Inferior parietal cortex (tissue), 1 donor: Measurements from ENCODE around the gene IQCH.
"Not testable (repeated sequence)": the region's sequence is repeated elsewhere in the genome, so short reads cannot be mapped to it uniquely, and the experiment has no call there.

Source experiments
- DNase-seq: peaks from one replicate; pipeline ENCODE4 v3.0.0-alpha.2; 2016; ENCODE audit errors: extremely low spot score

IQCH gene

DNA sequence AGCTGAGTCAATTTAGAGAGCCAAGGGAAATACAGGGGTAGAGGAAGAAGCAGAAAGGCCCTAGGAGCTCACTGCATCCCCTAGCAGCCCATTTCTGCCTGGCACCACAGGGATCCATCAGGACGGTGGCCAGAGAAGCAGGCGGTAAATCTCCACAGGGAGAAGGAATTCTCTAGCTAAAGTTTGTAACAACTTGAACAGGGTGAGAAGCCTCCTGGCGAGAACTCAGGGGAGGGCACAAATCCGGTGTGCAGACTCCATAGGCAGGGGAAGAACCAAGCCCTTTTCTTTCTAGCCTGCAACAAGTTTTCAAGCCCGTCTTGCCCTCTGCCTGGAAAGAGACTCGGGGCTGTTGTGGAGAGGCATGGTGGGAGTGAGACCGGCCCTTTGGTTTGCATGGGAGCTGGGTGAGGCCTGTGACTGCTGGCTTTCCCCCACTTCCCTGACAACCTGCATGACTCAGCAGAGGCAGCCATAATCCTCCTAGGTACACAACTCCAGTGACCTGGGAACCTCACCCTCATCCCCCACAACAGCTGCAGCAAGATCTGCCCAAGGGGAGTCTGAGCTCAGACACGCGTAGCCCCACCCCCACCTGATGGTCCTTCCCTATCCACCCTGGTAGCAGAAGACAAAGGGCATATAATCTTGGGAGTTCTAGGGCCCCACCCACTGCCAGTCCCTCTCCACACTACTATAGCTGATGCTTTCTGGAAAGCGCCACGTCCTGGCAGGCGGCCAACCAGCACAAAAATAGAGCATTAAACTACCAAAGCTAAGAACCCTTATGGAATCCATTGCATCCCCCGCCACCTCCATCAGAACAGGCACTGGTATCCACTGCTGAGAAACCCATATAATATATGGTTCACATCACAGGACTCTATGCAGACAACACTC is 182.0 kb downstream of the IQCH start:
- not testable (repeated sequence) for DNase-seq

DNA sequence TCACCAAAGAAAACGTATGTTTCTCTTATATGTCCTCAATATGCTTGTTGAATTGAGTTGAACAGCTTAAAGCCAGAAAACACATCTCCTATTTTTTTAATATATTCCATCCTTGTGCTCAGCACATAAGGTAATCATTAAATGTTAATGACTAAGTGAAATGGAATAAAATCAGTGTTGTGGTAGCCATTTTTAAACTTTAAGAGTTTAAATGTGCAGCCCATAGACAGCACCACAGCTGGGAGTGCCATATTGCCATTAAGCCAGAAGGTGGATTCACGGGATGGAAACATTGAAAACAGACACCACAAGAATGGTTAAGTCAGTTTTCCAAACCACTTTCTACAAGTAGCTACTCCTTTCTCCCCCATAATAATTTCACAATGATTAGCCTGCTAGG is 189.5 kb downstream of the IQCH start:
- DNase-seq: no peak

DNA sequence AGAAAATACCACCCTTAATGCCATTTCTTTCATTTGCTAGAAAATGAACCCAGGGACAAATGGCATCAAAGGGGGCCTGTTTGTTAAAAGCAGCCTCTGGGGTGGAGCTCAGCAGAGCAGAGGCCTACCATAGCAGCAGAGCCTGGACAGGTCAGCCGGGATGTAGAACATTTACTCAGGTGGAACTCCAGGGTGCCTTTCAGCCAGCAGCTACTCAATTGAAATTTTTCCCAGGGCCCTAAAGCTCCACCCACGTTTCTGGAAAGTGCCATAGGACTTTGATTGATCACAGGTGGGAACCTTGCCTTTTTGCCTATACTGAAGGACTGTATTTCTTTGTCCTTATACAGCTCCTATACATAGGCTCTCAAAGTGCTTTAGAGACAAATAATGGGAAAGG is 191.9 kb downstream of the IQCH start:
- no peak for DNase-seq

DNA sequence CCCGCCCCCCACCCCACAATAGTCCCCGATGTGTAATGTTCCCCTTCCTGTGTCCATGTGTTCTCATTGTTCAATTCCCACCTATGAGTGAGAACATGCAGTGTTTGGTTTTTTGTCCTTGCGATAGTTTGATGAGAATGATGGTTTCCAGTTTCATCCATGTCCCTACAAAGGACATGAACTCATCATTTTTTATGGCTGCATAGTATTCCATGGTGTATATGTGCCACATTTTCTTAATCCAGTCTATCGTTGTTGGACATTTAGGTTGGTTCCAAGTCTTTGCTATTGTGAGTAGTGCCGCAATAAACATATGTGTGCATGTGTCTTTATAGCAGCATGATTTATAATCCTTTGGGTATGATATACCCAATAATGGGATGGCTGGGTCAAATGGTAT is 193.8 kb downstream of the IQCH start:
- DNase-seq: not testable (repeated sequence)

DNA sequence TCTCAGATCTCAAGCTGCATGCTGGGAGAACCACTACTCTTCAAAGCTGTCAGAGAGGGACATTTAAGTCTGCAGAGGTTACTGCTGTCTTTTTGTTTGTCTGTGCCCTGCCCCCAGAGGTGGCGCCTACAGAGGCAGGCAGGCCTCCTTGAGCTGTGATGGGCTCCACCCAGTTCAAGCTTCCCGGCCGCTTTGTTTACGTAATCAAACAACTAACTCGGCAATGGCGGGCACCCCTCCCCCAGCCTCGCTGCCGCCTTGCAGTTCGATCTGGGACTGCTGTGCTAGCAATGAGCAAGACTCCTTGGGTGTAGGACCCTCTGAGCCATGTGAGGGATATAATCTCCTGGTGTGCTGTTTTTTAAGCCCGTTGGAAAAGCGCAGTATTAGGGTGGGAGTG is 199.1 kb downstream of the IQCH start:
- not testable (repeated sequence) for DNase-seq

DNA sequence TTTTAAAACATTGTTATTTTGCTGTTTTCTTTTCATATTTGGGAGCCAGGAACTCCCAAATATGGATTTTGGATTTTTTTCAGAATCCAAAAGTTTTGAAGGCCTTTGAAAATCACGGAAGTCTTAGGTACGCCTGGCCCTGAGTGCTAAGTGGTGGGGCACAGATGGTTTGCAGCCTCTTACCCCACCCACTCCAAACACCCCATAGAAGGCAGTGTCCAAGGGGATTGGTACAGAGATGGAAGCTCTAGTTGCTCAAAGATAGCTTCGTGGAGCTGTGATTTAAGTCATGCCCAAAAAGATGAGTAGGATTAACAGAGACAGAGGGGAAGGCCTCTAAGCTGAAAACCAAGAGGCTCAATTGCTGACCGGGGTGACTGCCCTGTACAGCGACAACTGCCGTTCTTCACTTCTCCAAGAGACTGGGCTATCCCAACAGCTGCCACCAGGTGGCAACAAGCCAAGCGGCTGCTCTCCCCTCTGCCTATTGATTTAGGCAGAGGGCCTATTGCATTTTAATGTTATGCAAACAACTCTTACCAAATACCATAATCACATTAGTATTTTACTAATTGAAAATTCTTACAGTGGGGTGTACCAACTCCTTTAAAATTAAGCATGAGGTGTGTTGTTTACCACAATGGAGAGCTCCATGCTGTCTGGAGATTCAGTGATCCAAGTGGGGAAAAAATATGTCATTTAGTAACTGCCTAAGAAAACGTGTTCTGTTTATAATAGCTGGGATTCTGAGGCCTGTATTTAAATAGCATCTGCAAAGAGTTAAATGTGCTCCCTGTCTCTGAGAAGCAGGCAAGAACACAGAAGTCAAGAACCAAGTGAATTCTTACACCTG is 202.3 kb downstream of the IQCH start:
- DNase-seq: peak; percentile 78

DNA sequence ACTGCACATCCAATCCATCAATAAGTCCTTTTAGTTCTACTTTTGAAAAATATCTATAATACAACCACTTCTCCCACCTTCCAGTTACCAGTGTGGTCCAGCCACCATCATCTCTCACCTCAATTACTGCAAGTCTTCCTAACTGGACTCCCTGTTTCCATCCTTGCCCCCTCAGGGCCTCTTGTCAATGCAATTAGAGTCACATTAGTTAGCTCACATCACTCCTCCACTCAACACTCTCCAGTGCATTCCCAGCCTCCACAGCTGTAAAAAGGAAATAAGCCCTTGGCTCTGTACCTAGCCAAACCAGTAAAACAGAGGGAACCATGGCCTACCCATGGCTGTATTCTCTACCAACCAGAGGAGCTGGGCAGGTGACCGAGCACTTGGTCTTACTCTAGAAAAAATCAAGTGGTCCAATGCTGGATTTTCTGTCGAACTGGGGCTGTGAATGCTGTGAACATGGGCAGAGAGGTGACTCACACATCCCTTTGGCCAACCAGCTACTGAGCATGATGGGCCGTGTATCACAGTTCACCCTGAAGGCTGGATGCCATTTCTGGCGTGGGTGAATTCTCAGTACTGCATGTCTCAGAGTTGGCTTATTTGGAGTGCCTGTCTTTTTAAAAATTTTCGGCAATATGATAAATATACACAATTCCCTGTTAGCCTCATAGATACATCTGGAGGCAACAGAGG is 203.9 kb downstream of the IQCH start:
- DNase-seq: no peak

DNA sequence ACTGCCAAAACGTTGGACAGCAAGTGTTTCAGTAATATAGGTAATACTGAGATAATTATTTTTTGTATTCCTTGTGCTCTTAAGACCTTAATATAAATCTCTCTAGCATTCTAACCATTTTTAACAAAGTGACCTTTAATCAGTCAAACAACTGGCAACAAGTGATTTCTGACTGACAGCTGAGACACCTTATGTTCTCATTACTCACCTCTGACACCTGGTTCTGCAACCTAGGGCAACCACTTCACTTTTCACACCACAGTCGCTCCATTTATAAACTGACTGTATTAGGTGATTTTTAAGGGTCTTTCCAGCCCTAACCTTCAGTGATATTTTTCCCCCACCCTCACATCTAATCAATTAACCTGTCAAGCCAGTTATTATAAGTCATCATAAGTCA is 205.9 kb downstream of the IQCH start:
- DNase-seq: no peak

DNA sequence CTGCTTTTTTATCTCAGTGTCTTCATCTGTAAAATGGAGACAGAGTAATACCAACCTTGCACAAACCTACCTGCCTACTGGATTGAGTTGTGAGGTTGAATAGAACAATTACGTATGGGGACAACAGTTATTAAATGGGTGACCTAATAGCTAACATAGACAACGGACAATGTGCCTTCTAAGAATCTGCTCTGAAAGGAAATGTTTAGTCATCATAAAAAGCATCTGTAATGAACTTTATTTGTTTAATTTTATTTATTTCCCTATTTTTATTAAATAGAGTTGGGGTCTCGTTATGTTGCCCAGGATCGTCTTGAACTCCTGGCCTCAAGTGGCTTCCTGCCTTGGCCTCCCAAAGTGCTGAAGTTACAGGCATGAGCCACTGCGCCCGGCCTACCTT is 207.1 kb downstream of the IQCH start:
- no peak for DNase-seq

DNA sequence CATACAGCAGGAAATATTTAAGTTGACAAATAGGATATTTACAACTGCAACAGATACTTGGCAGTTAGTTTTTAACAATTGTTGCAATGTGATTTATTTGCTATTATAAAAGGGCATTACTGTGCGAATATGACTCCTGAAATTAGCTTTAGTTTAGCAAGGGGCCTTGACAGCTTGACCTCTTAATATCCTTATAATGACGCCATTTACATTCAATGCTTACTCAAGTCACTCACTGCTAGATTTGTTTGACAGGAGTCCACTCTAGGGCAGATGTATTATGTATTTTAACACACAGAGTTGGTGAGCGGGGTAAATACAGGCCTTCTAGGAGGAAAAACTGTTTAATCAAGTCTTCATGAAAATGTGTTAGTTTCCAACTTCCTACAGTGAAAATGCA is 208.3 kb downstream of the IQCH start:
- no peak for DNase-seq

DNA sequence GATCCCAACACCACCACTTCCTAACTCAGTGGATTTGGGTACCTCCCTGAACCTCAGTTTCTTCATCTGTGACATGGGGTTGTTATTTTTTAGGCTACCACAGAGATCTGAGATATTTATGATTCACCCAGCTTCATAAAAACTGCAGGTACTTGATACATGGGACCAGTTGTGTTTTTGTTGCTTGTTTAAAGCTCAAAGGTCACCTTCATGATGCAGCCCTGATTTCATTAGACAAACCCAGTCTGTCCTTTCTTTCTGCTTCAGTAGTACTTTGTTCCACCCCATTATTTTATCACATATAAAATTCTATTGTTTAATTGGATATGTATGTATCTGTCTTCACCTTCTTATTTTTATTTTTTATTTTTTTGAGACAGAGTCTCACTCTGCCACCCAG is 208.9 kb downstream of the IQCH start:
- DNase-seq: no peak

DNA sequence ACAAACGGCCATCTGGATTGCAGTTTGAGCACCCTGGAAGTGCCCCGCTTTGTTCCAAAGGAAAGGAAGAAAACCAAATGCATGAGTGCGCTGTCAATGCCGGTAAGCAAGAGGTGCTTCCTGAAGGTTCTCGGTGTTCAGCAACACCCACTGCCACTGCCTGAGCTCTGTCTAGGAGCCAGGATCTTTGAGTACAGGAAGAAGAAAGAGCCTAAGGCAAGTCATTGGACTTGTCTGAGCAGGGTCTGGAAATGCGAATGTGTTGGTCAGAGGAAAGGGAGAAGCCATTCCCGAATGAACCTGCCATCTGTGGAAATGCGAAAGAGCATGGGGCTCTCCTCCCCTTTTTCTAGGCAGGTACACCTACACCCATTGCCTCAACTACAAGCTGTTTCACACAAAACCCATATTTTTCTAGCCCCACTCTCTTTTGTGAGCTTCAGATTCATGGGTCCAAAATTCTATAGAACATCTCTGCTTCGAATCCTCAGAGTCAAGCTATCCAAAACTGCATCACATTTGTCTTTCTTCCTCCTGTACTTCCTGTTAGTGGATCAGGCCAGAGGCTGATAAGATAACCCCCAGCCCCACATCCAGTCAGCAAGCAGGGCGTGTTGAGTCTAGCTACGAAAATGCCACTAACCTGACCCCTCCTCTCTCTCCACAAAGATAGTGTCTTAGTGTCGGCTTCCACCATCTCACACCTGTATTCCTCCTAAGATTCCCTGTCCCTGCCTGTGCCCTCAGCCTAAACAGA is 210.8 kb downstream of the IQCH start:
- no peak for DNase-seq

DNA sequence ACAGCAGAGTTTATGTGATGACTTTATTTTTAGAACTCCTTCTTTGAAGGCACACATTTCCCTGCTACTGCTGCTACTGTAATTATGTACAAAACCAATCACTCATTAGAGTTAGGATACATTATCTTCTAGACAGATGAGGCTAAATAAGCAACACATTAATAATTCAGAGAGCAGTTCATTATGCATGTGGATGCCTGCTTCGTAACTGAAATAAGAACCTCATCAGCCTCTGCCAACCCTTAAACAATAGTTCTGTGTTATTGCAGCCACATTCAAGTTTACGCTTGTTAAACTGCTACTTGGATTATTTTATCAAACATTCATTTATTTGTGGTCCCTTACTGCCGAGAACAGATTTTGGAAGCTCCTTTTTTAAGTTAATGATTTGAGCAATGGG is 213.8 kb downstream of the IQCH start:
- peak; percentile 23 for DNase-seq

DNA sequence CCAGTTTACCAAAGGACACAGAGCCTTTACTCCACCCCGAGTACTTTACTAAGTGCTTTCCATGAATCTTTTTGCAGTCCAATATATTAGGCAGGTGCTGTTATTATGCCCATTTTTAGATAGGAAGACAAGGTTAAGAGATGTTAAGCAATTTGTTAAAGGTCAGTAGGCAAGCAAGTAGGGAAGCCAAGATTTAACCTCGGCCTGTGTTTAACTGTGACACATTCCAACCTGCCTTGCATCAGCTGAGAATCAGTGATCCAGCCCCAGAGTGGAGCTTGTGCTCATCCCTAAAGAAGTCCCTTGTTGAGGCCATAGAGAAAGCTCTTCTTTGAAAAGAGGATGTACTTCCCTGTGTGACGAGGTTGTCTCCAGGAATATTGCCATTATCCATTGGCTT is 215.1 kb downstream of the IQCH start:
- no peak for DNase-seq

DNA sequence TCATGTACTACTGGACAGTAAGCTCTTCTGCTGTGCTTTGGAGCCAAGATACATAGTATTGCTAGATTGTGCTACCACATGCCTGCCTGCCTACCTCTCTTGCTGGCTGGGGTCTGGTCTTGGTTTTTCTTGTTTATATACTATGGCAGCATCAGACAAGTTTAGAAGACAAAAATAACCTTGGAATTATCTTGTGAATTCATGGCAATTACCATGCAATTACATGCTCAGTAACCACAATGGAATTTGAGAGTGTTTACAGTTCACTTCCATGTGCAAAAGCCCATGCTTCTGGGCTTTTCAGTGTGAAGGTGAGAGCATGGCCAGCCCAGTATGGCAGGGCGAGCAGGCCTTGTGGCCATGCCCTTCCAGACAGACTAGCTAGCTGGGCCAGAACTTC is 218.4 kb downstream of the IQCH start:
- DNase-seq: no peak

DNA sequence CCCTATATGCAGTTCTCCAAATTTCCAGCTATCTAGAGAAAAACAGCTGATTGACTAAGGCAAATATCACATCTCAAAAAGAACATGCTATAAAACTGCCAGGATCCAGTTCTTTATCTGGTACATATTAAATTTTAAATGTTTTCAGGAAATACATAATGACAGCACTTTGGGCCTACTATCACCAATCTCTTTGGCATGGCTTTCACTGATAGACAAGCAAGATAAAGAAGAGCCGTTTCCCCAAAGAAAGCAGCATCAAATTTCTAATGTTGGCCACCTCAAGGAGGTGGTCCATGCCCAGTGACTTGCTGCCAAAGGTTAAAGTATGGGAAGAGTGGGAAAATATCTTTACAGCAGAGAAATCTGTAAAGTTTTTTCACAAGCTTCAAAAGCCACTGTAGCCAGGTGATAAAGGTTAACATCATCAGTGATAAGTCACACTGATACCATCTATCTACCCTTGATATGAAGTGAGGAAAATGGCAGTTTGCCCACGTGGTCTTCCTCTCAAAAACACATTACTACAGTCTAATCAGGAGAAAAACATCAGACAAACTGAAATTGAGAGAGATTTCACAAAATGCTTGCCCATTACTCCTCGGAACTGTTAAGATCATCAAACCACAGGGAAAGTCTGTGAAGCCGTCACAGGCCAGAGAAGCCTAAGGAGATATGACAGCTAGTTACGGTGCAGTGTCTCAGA is 220.0 kb downstream of the IQCH start:
- no peak for DNase-seq

DNA sequence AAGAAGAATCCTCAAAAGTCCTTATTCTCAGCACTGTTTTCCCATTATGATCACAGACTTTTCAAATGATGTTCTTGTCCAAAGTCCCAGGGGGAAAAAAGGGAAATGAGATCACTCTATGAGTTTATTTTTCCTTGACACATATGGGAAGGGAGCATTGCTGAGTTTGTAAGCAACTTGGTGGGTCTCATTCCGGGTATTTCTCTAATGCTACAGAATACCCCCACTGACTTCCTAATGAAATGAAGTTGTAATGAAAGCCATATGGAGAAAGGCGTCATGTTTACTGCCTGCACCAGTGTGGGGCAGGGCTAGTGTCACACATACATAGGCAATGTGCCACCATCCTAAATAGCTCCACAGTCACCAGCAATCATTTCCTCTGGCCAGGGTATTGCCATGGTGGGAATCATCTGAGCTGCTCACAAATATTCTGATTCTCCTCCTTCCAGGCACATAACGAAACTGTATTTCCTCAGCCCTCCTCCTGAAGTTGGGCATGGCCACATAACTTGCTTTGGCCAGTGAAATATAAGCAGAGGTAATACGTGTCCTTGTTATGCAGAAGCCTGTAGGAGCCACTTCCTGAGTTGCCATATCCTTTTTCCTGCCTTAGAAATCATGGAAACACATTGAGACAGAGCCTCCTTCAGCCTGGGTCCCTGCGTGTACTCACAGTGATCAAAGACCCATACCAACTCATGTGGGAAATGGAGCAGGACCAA is 225.4 kb downstream of the IQCH start:
- no peak for DNase-seq

DNA sequence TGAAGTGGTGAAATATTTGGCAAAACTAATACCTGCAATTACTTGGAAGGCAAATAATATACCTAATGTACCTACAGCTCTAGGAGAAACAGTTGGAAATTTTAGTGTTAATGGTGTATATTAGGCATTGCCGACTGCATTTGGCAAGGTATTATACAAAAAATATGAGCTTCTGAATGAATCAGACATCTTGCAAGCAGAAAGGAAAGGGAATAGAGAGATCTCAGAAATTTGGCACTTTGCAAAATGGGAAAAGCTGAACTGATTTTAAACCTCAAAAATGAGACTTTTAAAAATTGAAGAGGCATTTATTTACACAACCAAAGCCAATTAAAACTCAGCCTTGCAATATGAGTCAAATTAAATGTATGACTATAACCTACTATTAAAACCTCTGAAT is 226.2 kb downstream of the IQCH start:
- DNase-seq: no peak

DNA sequence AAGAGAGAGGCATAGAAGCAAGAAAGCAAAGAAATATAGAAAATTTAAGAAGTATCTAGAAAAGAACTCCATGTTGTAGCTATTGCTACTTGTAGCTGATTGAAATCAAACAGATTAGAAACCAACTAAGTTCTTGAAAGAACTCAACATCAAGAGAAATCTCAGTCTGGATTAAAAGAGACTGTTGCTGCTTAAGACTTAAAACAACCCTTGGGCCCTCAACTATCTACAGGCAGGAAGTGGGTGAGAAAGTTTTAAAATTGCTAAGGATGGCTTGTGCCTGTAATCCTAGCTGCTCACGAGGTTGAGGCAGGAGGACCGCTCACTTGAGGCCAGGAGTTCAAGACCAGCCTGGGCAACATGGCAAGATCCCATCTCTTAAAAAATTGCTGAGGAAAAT is 227.1 kb downstream of the IQCH start:
- no peak for DNase-seq

DNA sequence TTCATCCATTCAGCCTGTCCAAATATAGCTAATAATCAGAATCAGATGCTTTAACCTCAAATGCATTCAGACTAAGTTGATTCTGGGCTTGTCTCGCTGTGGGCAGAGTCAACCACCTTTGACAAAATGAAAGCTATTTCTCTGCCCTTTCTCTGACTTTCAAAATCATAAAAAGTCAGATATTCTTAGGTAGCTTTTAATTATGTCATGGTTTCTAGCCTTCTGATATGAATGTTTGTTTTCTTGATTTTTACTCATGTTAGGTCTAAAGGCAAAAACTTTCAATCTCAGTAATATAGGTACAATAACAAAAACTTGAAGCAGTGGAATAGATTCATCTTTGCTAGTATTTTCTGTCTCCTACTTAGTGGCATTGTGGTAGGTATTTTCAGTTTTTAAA is 241.0 kb downstream of the IQCH start:
- no peak for DNase-seq
